Panc1 (cell line): Measurements from ENCODE around the gene ITM2C. TPM values are rescaled to one million over a fixed set of nuclear protein-coding genes. Genes with fewer than 3 reads are reported as not detected.
A peak's percentile ranks its signal among the peaks of the same experiment; 100 is the strongest.

Source experiments
- ATAC-seq: fragments of 200-7000 bp; cut with Tn5 transposase; 2 replicates; pipeline ENCODE4 v1.9.1; 2020; ENCODE audit warnings: mild to moderate bottlenecking, moderate library complexity
- BruUV-seq: library from RNA; stranded (reverse); fragments of 400-500 nt; replicated peaks from 2 replicates; lab custom pipeline; 2021; lab: Mats Ljungman, UMichigan
- CTCF ChIA-PET: fragments of 300-600 bp; sonication (Branson Sonifier 250); formaldehyde crosslinking; loops from one replicate; lab custom pipeline; 2022; ENCODE audit warnings: antibody characterized with exemption; lab: Charles Lee
- POLR2A ChIA-PET: fragments of 300-600 bp; sonication (Branson Sonifier 250); formaldehyde crosslinking; loops from one replicate; lab custom pipeline; 2022; ENCODE audit warnings: antibody characterized with exemption; lab: Charles Lee
- DNase-seq: peaks from one replicate; pipeline ENCODE4 v3.0.0-alpha.2; 2010; ENCODE audit warnings: low read depth, low spot score
- H3K27ac ChIP-seq: 2 replicates; pipeline ENCODE4 v1.5.1; 2011; ENCODE audit warnings: mild to moderate bottlenecking, low read length, inconsistent platforms
- H3K27me3 ChIP-seq: fragments of 200-500 bp; sonication (Bioruptor generic); 2 replicates; pipeline ENCODE4 v1.6.0; 2014; ENCODE audit warnings: low read length, inconsistent platforms; ENCODE audit not compliant: control insufficient read depth, insufficient read depth
- H3K36me3 ChIP-seq: fragments of 200-500 bp; sonication (Bioruptor generic); 2 replicates; pipeline ENCODE4 v1.5.1; 2014; ENCODE audit warnings: inconsistent platforms, mild to moderate bottlenecking, low read length, moderate library complexity; ENCODE audit not compliant: control insufficient read depth, insufficient read depth
- H3K4me1 ChIP-seq: 2 replicates; pipeline ENCODE4 v1.5.1; 2011; ENCODE audit warnings: inconsistent platforms, mild to moderate bottlenecking, low read length, moderate library complexity; ENCODE audit not compliant: control insufficient read depth, insufficient read depth
- H3K4me3 ChIP-seq, 2 experiments: 2 replicates each; pipeline ENCODE4 v1.5.1; 2011 to 2012; ENCODE audit warnings: low read depth in 2 of 2, low read length in 2 of 2, mild to moderate bottlenecking in 2 of 2, inconsistent platforms in 1 of 2, moderate library complexity in 1 of 2
- H3K9me3 ChIP-seq: fragments of 200-500 bp; sonication (Bioruptor generic); 2 replicates; pipeline ENCODE4 v1.5.1; 2014; ENCODE audit warnings: low read depth, mild to moderate bottlenecking, inconsistent platforms, low read length, moderate library complexity; ENCODE audit not compliant: control insufficient read depth, insufficient read depth
- POLR2AphosphoS5 ChIP-seq: IDR thresholded peaks from 2 replicates; pipeline ENCODE4 v1.6.1; 2012; ENCODE audit warnings: mild to moderate bottlenecking, low read depth, low read length, moderate library complexity
- REST ChIP-seq, 2 experiments: IDR thresholded peaks; 2 replicates each; pipeline ENCODE4 v1.6.1; 2011 to 2012; ENCODE audit warnings: low read depth in 2 of 2, control low read depth in 1 of 2, low read length in 1 of 2, mild to moderate bottlenecking in 1 of 2, moderate library complexity in 1 of 2; ENCODE audit not compliant: insufficient read depth in 1 of 2
- SIN3A ChIP-seq: IDR thresholded peaks from 2 replicates; pipeline ENCODE4 v1.6.1; 2012; ENCODE audit warnings: low read depth, mild to moderate bottlenecking, low read length, moderate library complexity, borderline replicate concordance; ENCODE audit not compliant: insufficient read depth
- TCF7L2 ChIP-seq: IDR thresholded peaks from 2 replicates; pipeline ENCODE4 v1.6.1; 2011; ENCODE audit warnings: mild to moderate bottlenecking, low read depth, low read length, inconsistent platforms
- in situ Hi-C: cut with HindIII; loops from 2 replicates; pipeline ENCODE4 v1.10.0; 2016; ENCODE audit warnings: low sequenced_read_pairs, low pct_unique_long_range_greater_than_20kb
- intact Hi-C: fragments of 100-400 bp; cut with micrococcal nuclease; formaldehyde crosslinking; loops from one replicate; pipeline ENCODE4 v1.10.0; 2022; ENCODE audit not compliant: unreplicated experiment
- total RNA-seq: library from RNA; stranded (reverse); gene quantifications from one replicate; pipeline ENCODE4 v1.2.1, GENCODE V29; 2021; ENCODE audit not compliant: unreplicated experiment
- TF ChIP-seq, protein P1 (sequence below): fragments of 450-650 bp; IDR thresholded peaks from 2 replicates; pipeline ENCODE4 v1.5.1; 2017; ENCODE audit warnings: mild to moderate bottlenecking

The ITM2C gene
- total RNA-seq, 1 experiment from 2014 or later: 114 TPM

GRCh38 chr2:230829959-230830358, 34.8 kb upstream of the ITM2C start:
- BruUV-seq: no TSS peak
- ATAC-seq: peak; percentile 29; the same call in 1 of the 2 replicates
- POLR2A ChIA-PET: no interaction called here

GRCh38 chr2:230830428-230830827, 34.3 kb upstream of the ITM2C start:
- BruUV-seq: no TSS peak
- Histone ChIP-seq H3K4me3 (no peak overlapping the region), H3K27ac (no peak overlapping the region), H3K27me3 (peaks cover 5% of the 10 kb centered on the region; the same call in 1 of the 2 replicates), H3K9me3 (no peaks in the 10 kb centered on the region), H3K4me1 (no peaks in the 10 kb centered on the region), H3K36me3 (no peaks in the 10 kb centered on the region)
- ATAC-seq (no peak), DNase-seq (no peak)
- intact Hi-C loops (no loop called here), in situ Hi-C loops (no loop called here)
- ChIA-PET CTCF (no interaction called here), POLR2A (no interaction called here)
- TF ChIP-seq, protein P1, sequence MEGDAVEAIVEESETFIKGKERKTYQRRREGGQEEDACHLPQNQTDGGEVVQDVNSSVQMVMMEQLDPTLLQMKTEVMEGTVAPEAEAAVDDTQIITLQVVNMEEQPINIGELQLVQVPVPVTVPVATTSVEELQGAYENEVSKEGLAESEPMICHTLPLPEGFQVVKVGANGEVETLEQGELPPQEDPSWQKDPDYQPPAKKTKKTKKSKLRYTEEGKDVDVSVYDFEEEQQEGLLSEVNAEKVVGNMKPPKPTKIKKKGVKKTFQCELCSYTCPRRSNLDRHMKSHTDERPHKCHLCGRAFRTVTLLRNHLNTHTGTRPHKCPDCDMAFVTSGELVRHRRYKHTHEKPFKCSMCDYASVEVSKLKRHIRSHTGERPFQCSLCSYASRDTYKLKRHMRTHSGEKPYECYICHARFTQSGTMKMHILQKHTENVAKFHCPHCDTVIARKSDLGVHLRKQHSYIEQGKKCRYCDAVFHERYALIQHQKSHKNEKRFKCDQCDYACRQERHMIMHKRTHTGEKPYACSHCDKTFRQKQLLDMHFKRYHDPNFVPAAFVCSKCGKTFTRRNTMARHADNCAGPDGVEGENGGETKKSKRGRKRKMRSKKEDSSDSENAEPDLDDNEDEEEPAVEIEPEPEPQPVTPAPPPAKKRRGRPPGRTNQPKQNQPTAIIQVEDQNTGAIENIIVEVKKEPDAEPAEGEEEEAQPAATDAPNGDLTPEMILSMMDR: no peak
- TF ChIP-seq REST (IDR thresholded peaks at IDR 0.05; ENCODE audit: insufficient read depth in 1 of 2, low read depth in 2 of 2, low read length in 1 of 2) (no peak), TCF7L2 (no peak), SIN3A (no peak), POLR2AphosphoS5 (no peak)

More at GRCh38 chr2:230829959-230830358, 34.8 kb upstream of the ITM2C start:
- intact Hi-C loops: loop anchor here (10.0 kb wide), 2 partner anchors 75 to 225 kb away; partner anchors contain the start of gene PSMD1
- Histone ChIP-seq H3K36me3 (no peaks in the 10 kb centered on the region), H3K9me3 (no peaks in the 10 kb centered on the region), H3K4me1 (no peaks in the 10 kb centered on the region), H3K27me3 (peaks cover 5% of the 10 kb centered on the region; the same call in 1 of the 2 replicates), H3K27ac (no peak overlapping the region), H3K4me3 (no peak overlapping the region)
- DNase-seq: no peak
- CTCF ChIA-PET: no interaction called here
- in situ Hi-C loops: no loop called here
- TF ChIP-seq REST (IDR thresholded peaks at IDR 0.05; ENCODE audit: insufficient read depth in 1 of 2, low read depth in 2 of 2, low read length in 1 of 2) (no peak), SIN3A (no peak), TCF7L2 (no peak), POLR2AphosphoS5 (no peak)
- TF ChIP-seq, protein P1: no peak
